ENCODE measurements around the gene CDC20B.
A peak's percentile ranks its signal among the peaks of the same experiment; 100 is the strongest.
"Not testable (repeated sequence)": the region's sequence is repeated elsewhere in the genome, so short reads cannot be mapped to it uniquely, and the experiment has no call there.

The CDC20B gene

DNA sequence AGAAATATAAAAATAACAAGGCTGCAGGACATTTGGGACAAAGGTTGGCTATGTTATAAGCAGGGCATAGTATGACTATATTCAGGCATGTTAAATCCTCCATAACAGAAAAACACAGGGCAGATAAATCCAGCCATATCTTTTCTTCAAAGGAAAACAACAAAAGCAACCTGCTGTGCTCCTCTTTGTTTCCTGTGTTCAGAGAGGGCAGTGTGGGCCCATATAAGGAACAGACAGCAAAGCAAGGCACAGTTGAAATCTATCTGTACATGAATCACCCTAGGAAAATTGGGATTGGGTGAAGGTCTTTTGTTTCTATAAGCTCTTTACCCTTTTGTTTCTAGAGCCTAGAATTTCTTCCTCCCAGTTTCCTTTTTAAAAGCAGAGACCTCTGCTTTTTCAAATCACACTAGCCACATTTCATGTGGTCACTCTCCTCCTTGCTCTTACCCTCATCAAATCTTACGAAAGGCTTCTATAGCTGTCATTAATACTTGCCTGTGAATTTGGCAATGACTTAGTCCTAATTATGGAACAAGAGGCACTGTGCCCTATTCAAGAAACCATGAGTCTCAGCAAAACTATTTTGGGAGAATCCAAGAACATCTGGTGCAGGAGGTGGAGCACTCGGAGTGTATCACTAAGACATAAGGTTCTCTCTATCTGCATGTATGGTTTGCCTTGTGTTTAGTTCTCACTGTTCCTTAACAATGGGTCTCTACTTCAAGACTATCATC is 68.8 kb downstream of the CDC20B start:
- no peak for DNase-seq (ENCODE audit: low spot score)

GRCh38 chr5:55102348-55102747 is 70.6 kb downstream of the CDC20B start, which contains the start of gene GZMA:
Gene GZMA (plus strand): TSS chr5:55102646. CDS start chr5:55102683, 37 bp downstream.
- no peak for DNase-seq (ENCODE audit: low spot score)

- DNase-seq (ENCODE audit: low spot score) = no peak
These were observed 71.3 kb downstream of the CDC20B start for GRCh38 chr5:55101556-55102276.

DNA sequence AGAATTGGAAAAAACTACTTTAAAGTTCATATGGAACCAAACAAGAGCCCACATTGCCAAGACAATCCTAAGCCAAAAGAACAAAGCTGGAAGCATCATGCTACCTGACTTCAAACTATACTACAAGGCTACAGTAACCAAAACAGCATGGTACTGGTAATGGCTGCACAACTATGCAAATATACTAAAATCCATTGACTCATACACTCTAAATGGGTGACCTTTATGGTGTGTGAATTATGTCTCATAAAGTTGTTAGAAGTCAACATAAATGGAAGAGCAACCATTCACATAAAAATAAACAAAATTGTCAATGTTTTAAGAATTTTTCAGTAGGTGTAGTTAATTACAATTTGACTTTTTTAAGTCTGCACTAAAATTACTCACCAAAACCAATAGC is 71.8 kb downstream of the CDC20B start:
- not testable (repeated sequence) for DNase-seq (ENCODE audit: low spot score)

GRCh38 chr5:55096861-55097260 is 76.1 kb downstream of the CDC20B start:
- DNase-seq (ENCODE audit: low spot score) = no peak

- no peak for DNase-seq (ENCODE audit: low spot score)
These were observed 76.8 kb downstream of the CDC20B start for GRCh38 chr5:55096182-55096581.

DNA sequence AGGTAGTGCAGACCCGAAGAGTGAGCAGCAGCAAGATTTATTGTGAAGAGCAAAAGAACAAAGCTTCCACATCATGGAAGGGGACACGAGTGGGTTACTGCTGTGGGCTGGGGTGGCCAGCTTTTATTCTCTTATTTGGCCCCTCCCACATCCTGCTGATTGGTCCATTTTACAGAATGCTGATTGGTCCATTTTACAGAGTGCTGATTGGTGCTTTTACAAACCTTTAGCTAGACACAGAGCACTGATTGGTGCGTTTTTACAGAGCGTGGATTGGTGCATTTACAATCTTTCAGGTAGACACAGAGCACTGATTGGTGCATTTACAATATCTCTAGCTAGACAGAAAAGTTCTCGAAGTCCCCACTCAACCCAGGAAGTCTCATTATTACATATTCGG is 82.0 kb downstream of the CDC20B start:
- not testable (repeated sequence) for DNase-seq (ENCODE audit: low spot score)

GRCh38 chr5:55089301-55089700 is 83.7 kb downstream of the CDC20B start:
- not testable (repeated sequence) for DNase-seq (ENCODE audit: low spot score)

DNA sequence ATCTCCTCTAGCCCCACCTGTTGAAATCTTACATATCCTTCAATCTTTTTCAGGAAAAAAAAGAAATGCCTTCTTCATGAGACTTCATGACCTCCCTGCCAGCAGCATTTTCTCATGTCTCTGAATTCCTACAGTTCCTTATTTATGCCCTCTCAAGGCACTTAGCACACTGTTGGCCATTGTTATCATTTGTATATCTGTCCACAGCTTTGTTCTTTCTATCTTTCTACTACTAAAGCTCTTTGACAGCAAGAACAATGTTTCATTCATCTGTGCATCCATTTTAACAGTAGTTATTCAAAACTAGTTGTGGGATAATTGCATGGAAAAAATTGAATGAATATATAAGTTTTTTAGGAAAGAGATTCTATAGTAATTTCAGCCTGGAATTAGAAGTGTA is 91.4 kb downstream of the CDC20B start:
- DNase-seq (ENCODE audit: low spot score) = peak; percentile 89

DNA sequence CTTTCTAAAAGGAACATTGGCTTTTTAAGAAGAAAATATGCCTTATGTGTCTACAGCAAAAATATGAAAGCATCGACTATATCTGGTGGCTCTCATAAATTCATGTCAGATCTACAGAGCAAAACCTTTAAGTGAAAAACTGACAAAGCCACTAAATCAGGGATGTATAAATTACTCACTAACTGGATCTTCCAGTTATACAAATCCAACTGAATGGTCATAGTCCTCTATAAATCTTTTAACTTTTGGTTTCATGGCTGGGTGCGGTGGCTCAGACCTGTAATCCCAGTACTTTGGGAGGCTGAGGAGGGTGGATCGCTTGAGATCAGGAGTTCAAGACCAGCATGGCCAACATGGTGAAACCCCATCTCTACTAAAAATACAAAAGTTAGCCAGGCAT is 99.8 kb downstream of the CDC20B start:
- no peak for DNase-seq (ENCODE audit: low spot score)

- no peak for DNase-seq (ENCODE audit: low spot score)
These were observed 100.3 kb downstream of the CDC20B start for GRCh38 chr5:55072666-55073065.

DNA sequence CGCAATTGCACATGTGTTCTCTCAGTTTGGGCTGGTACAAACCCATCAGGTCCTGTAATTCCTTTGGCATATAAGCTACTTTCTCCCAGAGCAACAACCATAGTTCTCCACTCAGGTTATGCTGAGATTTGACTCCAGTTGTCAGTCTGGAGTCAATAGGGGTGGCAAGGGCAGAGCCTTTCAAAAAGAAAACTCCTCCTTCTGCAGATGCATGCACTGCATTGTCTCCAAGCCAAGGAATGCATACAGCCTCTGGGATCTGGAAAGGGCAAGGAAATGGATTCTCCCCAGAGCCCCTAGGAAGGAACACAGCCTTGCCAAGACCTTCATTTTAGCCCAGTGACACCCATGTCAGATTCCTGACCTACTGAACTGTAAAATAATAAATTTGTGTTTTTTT is 101.6 kb downstream of the CDC20B start:
- DNase-seq (ENCODE audit: low spot score) = no peak

GRCh38 chr5:55070968-55071367 is 102.0 kb downstream of the CDC20B start:
- no peak for DNase-seq (ENCODE audit: low spot score)

- no peak for DNase-seq (ENCODE audit: low spot score)
These were observed 106.7 kb downstream of the CDC20B start for GRCh38 chr5:55066277-55066676.

DNA sequence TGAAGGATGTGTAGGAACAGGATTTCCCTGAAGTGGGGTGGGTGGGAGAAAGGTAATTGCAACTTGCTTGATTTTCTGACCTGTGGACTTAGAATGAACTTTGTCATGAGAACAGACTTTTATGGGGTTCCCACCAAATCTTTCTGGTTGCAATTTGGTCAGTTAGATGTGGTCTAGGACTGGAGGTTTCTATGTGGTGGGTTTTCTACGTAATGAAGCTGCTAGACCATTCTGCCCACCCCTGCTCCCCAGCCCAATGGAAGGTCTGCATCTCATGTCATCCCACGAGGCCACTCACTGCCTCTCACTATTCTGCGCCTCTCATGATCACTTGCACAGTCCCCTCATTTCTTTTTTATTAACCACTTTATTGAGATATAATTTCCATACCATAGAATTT is 108.5 kb downstream of the CDC20B start:
- no peak for DNase-seq (ENCODE audit: low spot score)

DNA sequence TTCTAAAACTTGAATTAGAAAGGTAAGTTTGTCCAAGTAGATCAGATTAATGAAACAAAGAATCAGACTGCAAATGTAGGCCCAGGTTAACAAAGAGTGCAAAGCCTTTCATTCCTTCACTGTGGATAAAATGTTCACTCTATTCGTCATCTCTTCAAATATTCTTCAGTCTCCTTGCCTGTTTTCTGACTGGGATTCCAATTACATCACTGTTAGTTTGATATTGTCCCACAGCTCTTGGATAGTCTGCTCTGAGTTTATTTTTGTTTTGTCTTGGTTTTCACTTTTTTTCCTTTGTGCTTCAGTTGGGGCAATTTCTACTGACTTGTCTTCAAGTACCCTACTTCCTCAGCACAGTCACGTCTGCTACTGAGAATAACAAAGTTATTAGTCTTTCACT is 109.1 kb downstream of the CDC20B start:
- DNase-seq (ENCODE audit: low spot score) = no peak

DNA sequence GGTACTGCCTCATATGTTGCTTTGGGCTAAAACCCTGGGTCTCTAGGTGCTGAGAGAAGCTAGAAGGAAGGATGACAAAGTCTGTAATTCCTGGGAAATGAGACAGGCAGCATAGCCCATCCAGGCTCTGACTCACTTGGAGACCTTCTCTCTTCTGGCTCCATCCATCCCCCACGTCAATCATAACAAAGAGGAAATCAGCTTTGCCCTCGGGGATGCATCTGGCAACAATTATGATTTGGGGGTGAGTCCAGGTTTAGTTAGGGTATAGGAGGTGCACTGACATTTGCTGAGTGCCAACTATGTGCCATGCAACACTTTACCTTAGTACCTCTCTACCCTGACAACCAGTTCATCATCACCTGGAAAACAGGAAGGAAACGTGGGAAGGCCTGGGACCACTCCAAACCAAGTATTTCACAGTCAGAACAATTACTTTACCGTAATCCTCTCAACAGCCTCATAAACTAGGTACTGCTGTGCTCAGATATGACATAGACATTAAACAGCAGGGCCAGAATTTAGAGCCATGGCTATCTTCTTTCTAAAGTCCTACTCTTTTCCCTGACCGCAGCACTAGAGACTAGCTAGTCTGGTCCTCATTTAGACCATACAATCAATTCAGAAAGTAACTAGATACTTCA is 109.6 kb downstream of the CDC20B start:
- no peak for DNase-seq (ENCODE audit: low spot score)
